A549 treated with ZK216348 at 1 μM for 4 hours (cell line): ENCODE data around the gene ZNF850. TPM values are rescaled to one million over a fixed set of nuclear protein-coding genes. Genes with fewer than 3 reads are reported as not detected.

ENCODE experiments used
- total RNA-seq: library from RNA; stranded (reverse); fragments of 200-300 nt; extraction: Qiagen RNA extraction; gene quantifications from 5 replicates; pipeline ENCODE4 v1.2.3, GENCODE V29; 2022; ENCODE audit warnings: low read depth

Gene ZNF850
- total RNA-seq = 0.33 to 1.2 TPM (median 0.56 TPM) in 5 replicates

GRCh38 chr19:36772311-36773222 lies at the start of gene ZNF850:
Gene ZNF850, minus strand, starts transcription at chr19:36772807. Its CDS starts 10,201 bp downstream, at chr19:36762606.

GRCh38 chr19:36687214-36688056 lies 85.2 kb downstream of the ZNF850 start, which contains the start of gene ZNF567:
Gene ZNF567, plus strand, starts transcription at chr19:36687612. Its CDS starts 7,256 bp downstream, at chr19:36694868.

Other genes starting within 250 kb of the ZNF850 start
- 5.9 to 13.9 TPM (median 7.6 TPM) in 5 replicates for gene ZNF260, start 244.5 kb downstream of the ZNF850 start, total RNA-seq
- 1.8 to 3.2 TPM (median 2.5 TPM) in 5 replicates for gene ZNF529, start 199.5 kb downstream of the ZNF850 start, total RNA-seq
- not detected in 5 replicates for gene ZNF382, start 167.5 kb downstream of the ZNF850 start, total RNA-seq
- gene ZNF461, start 106.0 kb downstream of the ZNF850 start, total RNA-seq = 6.9 to 10.6 TPM (median 8.4 TPM) in 5 replicates
- 8.5 to 14.0 TPM (median 9.3 TPM) in 5 replicates for gene ZNF567, start 85.2 kb downstream of the ZNF850 start, total RNA-seq
- 0.17 to 0.57 TPM (median 0.19 TPM) in 5 replicates for gene ZNF790, start 65.6 kb upstream of the ZNF850 start, total RNA-seq
- 0.04 to 0.24 TPM (median 0.15 TPM) in 4 of 5 replicates, not detected in the other for gene ZNF345, start 78.1 kb upstream of the ZNF850 start, total RNA-seq
- 0.42 to 0.52 TPM (median 0.45 TPM) in 5 replicates for gene ZNF829, start 143.5 kb upstream of the ZNF850 start, total RNA-seq
- gene ZNF568, start 143.5 kb upstream of the ZNF850 start, total RNA-seq = 1.0 to 1.5 TPM (median 1.1 TPM) in 5 replicates